Astrocyte (in vitro differentiated cells and primary cell): ENCODE data around the gene CLTRN.

Source experiments
- CTCF ChIP-seq: IDR thresholded peaks from 2 replicates; pipeline ENCODE4 v1.5.1; 2011; ENCODE audit warnings: low read depth, mild to moderate bottlenecking, inconsistent platforms, low read length, moderate library complexity; ENCODE audit not compliant: insufficient read depth
- EZH2 ChIP-seq: IDR thresholded peaks from 2 replicates; pipeline ENCODE4 v1.6.1; 2012; ENCODE audit warnings: mild to moderate bottlenecking, low read length, inconsistent platforms; ENCODE audit not compliant: insufficient read depth

GRCh38 chrX:15678339-15678738, 13.7 kb upstream of the CLTRN start:
- TF ChIP-seq CTCF (no peak), EZH2 (no peak)
